Caco-2 (cell line): Measurements from ENCODE around the gene ALG10. TPM values are rescaled to one million over a fixed set of nuclear protein-coding genes. Genes with fewer than 3 reads are reported as not detected.
"Not testable (repeated sequence)": the region's sequence is repeated elsewhere in the genome, so short reads cannot be mapped to it uniquely, and the experiment has no call there.

ENCODE experiments used
- BruUV-seq: library from RNA; stranded (reverse); fragments of 400-500 nt; replicated peaks from 2 replicates; lab custom pipeline; 2021; lab: Mats Ljungman, UMichigan
- CTCF ChIA-PET: fragments of 300-600 bp; sonication (Branson Sonifier 250); formaldehyde crosslinking; loops from one replicate; lab custom pipeline; 2022; ENCODE audit warnings: antibody characterized with exemption; lab: Charles Lee
- POLR2A ChIA-PET: fragments of 300-600 bp; sonication (Branson Sonifier 250); formaldehyde crosslinking; loops from one replicate; lab custom pipeline; 2022; ENCODE audit warnings: antibody characterized with exemption; lab: Charles Lee
- DNase-seq, 2 experiments: peaks; one replicate each; pipeline versions ENCODE4 v3.0.0 to v3.0.0-alpha.2; 2020 to 2022
- H3K27me3 ChIP-seq: replicated peaks from 2 replicates; pipeline ENCODE4 v1.6.0; 2011; ENCODE audit warnings: low read length; ENCODE audit not compliant: control insufficient read depth, insufficient read depth
- H3K36me3 ChIP-seq: 2 replicates; pipeline ENCODE4 v1.5.1; 2011; ENCODE audit warnings: low read length; ENCODE audit not compliant: control insufficient read depth, insufficient read depth
- H3K4me1 ChIP-seq: fragments of 250-450 bp; sonication (Bioruptor Pico); 2 replicates; pipeline ENCODE4 v1.5.1; 2020; ENCODE audit warnings: mild to moderate bottlenecking
- H3K4me3 ChIP-seq: 2 replicates; pipeline ENCODE4 v1.5.1; 2011; ENCODE audit warnings: low read depth, mild to moderate bottlenecking, control low read depth, low read length
- H3K9me3 ChIP-seq: fragments of 250-450 bp; sonication (Bioruptor Pico); 2 replicates; pipeline ENCODE4 v1.5.1; 2020; ENCODE audit warnings: mild to moderate bottlenecking, moderate library complexity
- H3K27ac Mint-ChIP-seq: one replicate; pipeline ENCODE4 v1.8.0; 2022; ENCODE audit warnings: mixed read lengths; ENCODE audit not compliant: unreplicated experiment
- H3K27me3 Mint-ChIP-seq: one replicate; pipeline ENCODE4 v1.8.0; 2022; ENCODE audit warnings: mixed read lengths; ENCODE audit not compliant: insufficient read depth, unreplicated experiment
- H3K36me3 Mint-ChIP-seq: one replicate; pipeline ENCODE4 v1.8.0; 2022; ENCODE audit warnings: mild to moderate bottlenecking, mixed read lengths; ENCODE audit not compliant: insufficient read depth, unreplicated experiment
- H3K4me1 Mint-ChIP-seq: one replicate; pipeline ENCODE4 v1.8.0; 2022; ENCODE audit warnings: low read depth, mixed read lengths; ENCODE audit not compliant: unreplicated experiment
- H3K4me3 Mint-ChIP-seq: one replicate; pipeline ENCODE4 v1.8.0; 2022; ENCODE audit warnings: mild to moderate bottlenecking, moderate library complexity, mixed read lengths; ENCODE audit not compliant: unreplicated experiment
- H3K9me3 Mint-ChIP-seq: one replicate; pipeline ENCODE4 v1.8.0; 2022; ENCODE audit warnings: mixed read lengths; ENCODE audit not compliant: unreplicated experiment
- intact Hi-C: fragments of 100-400 bp; cut with micrococcal nuclease; formaldehyde crosslinking; loops from one replicate; pipeline ENCODE4 v1.10.0; 2022; ENCODE audit not compliant: unreplicated experiment
- total RNA-seq: library from RNA; stranded (reverse); gene quantifications from 2 replicates; pipeline ENCODE4 v1.2.3, GENCODE V29; 2022
- TF ChIP-seq, protein P1 (sequence below), 2 experiments: fragments of 200-600 bp in 1 of 2; IDR thresholded peaks; 1 replicate in 1 of 2; 2 replicates in 1 of 2; pipeline versions ENCODE4 v1.5.1 to v1.8.0; 2011 to 2022; ENCODE audit warnings: antibody characterized with exemption in 1 of 2, control low read depth in 1 of 2, inconsistent platforms in 1 of 2, low read depth in 1 of 2, low read length in 1 of 2, mild to moderate bottlenecking in 1 of 2, moderate library complexity in 1 of 2; ENCODE audit not compliant: insufficient read depth in 1 of 2, severe bottlenecking in 1 of 2, unreplicated experiment in 1 of 2

ALG10 gene
- total RNA-seq, 1 experiment from 2014 or later, result 14.7 TPM

DNA sequence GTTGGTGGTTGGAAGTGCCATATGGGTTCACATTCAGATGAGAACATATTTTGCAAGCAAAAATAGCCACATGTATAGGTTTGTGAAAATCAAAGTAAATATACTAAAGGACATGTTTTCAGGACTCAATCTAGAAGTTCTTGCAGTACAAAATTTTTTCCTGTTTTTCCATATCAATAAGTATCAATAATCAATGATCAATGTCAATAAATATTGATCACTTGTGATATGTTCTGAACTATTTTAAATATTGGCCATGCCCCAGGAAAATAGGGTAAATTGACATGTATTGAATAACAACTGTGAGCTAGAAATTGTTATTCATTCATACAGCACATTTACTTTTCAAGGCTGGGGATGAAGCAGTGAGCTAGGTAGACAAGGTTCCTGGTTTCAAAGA, 24.3 kb downstream of the ALG10 start:
- H3K36me3 Mint-ChIP-seq, result no peaks in the 10 kb centered on the region
- Histone ChIP-seq H3K27me3 (no peaks in the 10 kb centered on the region), H3K9me3 (peaks cover 6% of the 10 kb centered on the region; the same call in 1 of the 2 replicates), H3K36me3 (no peaks in the 10 kb centered on the region), H3K4me3 (no peak overlapping the region), H3K4me1 (no peaks in the 10 kb centered on the region)
- no peak for DNase-seq
- no peak overlapping the region for H3K4me3 Mint-ChIP-seq
- no peaks in the 10 kb centered on the region for H3K4me1 Mint-ChIP-seq
- H3K9me3 Mint-ChIP-seq, result peaks cover 38% of the 10 kb centered on the region
- no TSS peak for BruUV-seq
- no peak overlapping the region for H3K27ac Mint-ChIP-seq
- ChIA-PET POLR2A (no interaction called here), CTCF (interaction anchor here (0.6 kb wide), 1 partner anchor 1153 kb away, joined by 6 read pairs; no protein-coding TSS in a partner anchor)
- intact Hi-C loops, result no loop called here
- peaks cover 2% of the 10 kb centered on the region for H3K27me3 Mint-ChIP-seq
- TF ChIP-seq, protein P1, sequence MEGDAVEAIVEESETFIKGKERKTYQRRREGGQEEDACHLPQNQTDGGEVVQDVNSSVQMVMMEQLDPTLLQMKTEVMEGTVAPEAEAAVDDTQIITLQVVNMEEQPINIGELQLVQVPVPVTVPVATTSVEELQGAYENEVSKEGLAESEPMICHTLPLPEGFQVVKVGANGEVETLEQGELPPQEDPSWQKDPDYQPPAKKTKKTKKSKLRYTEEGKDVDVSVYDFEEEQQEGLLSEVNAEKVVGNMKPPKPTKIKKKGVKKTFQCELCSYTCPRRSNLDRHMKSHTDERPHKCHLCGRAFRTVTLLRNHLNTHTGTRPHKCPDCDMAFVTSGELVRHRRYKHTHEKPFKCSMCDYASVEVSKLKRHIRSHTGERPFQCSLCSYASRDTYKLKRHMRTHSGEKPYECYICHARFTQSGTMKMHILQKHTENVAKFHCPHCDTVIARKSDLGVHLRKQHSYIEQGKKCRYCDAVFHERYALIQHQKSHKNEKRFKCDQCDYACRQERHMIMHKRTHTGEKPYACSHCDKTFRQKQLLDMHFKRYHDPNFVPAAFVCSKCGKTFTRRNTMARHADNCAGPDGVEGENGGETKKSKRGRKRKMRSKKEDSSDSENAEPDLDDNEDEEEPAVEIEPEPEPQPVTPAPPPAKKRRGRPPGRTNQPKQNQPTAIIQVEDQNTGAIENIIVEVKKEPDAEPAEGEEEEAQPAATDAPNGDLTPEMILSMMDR (IDR thresholded peaks at IDR 0.05; ENCODE audit: insufficient read depth in 1 of 2, low read depth in 1 of 2, low read length in 1 of 2, severe bottlenecking in 1 of 2, unreplicated experiment in 1 of 2), result no peak

DNA sequence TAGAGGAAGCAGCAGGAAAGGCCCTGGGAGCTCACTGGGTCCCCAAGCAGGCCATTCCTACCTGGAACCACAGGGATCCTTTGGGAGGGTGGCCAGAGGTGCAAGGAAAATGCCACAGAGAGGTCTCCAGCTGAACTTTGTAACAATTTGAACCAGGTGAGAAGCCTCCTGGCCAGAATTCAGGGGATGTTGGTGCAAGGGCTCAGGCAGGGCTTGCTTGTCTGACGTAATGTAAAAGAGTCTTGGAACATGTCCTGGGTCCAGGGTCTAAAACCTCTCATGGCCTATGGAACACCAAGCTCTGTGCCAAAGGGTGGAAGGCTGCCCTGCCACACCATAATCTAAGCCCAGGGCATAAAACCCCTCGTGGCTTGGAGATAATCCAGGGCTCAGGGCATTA, 25.6 kb downstream of the ALG10 start:
- H3K9me3 Mint-ChIP-seq, result peaks cover 38% of the 10 kb centered on the region
- CTCF ChIA-PET, H3K27me3 ChIP-seq, BruUV-seq, H3K27me3 Mint-ChIP-seq, H3K36me3 Mint-ChIP-seq, H3K4me3 Mint-ChIP-seq, H3K4me1 ChIP-seq, H3K27ac Mint-ChIP-seq, POLR2A ChIA-PET, H3K4me1 Mint-ChIP-seq, H3K36me3 ChIP-seq, H3K4me3 ChIP-seq, intact Hi-C loops, H3K9me3 ChIP-seq, DNase-seq: not testable (repeated sequence)

DNA sequence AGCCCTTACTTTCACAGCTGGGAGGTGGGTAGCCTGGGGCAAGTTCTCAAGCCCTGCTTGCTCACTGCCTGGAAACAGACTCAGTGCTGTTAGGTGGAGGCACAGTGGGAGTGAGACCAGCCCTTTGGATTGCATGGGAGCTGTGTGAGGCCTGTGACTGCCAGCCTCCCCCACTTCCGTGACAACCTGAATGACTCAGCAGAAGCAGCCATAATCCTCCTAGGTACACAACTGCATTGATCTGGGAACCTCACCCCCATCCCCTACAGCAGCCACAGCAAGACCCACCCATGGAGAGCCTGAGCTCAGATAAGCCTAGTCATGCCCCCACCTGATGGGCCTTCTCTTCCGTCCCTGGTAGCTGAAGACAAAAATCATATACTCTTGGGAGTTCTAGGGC, 26.4 kb downstream of the ALG10 start:
- Mint-ChIP-seq H3K4me3 (no peak overlapping the region), H3K9me3 (peaks cover 38% of the 10 kb centered on the region), H3K36me3 (no peaks in the 10 kb centered on the region), H3K27ac (no peak overlapping the region), H3K27me3 (peaks cover 2% of the 10 kb centered on the region), H3K4me1 (no peaks in the 10 kb centered on the region)
- intact Hi-C loops, result no loop called here
- H3K36me3 ChIP-seq, result no peaks in the 10 kb centered on the region
- peaks cover 8% of the 10 kb centered on the region; the same call in 1 of the 2 replicates for H3K9me3 ChIP-seq
- TF ChIP-seq, protein P1 (IDR thresholded peaks at IDR 0.05; ENCODE audit: insufficient read depth in 1 of 2, low read depth in 1 of 2, low read length in 1 of 2, severe bottlenecking in 1 of 2, unreplicated experiment in 1 of 2), result no peak
- DNase-seq, result no peak
- BruUV-seq, result no TSS peak
- CTCF ChIA-PET, result no interaction called here
- no peak overlapping the region for H3K4me3 ChIP-seq
- POLR2A ChIA-PET, result no interaction called here
- H3K27me3 ChIP-seq, result no peaks in the 10 kb centered on the region
- H3K4me1 ChIP-seq, result no peaks in the 10 kb centered on the region

DNA sequence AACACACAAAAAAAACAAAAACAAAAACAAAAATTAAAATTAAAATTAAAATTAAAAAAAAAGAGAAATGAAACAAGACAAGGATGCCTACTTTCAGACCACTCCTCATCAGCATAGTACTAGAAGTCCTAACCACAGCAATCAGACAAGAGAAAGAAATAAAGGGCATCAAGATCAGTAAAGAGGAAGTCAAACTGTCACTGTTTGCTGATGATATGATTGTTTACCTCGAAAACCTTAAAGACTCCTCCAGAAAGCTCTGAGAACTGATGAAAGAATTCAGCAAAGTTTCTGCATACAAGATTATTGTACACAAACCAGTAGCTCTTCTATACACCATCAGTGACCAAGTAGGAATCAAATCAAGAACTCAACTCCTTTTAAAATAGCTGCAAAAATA, 29.2 kb downstream of the ALG10 start:
- no TSS peak for BruUV-seq
- Mint-ChIP-seq H3K27me3 (peaks cover 5% of the 10 kb centered on the region), H3K27ac (no peak overlapping the region), H3K4me1 (no peaks in the 10 kb centered on the region), H3K9me3 (peaks cover 38% of the 10 kb centered on the region), H3K4me3 (no peak overlapping the region), H3K36me3 (no peaks in the 10 kb centered on the region)
- H3K4me1 ChIP-seq, result no peaks in the 10 kb centered on the region
- TF ChIP-seq, protein P1 (IDR thresholded peaks at IDR 0.05; ENCODE audit: insufficient read depth in 1 of 2, low read depth in 1 of 2, low read length in 1 of 2, severe bottlenecking in 1 of 2, unreplicated experiment in 1 of 2), result no peak
- H3K4me3 ChIP-seq, result no peak overlapping the region
- peaks cover 8% of the 10 kb centered on the region; the same call in 1 of the 2 replicates for H3K9me3 ChIP-seq
- ChIA-PET CTCF (no interaction called here), POLR2A (no interaction called here)
- no peak for DNase-seq
- intact Hi-C loops, result no loop called here
- H3K36me3 ChIP-seq, result no peaks in the 10 kb centered on the region
- no peaks in the 10 kb centered on the region for H3K27me3 ChIP-seq
